HG03342 (cell line): ENCODE data around the gene NEDD1.

Source experiments
- ATAC-seq: cut with Tn5 transposase; IDR thresholded peaks from one replicate; pipeline ENCODE4 v1.9.1; 2021; ENCODE audit warnings: mild to moderate bottlenecking, moderate library complexity; ENCODE audit not compliant: unreplicated experiment

Gene NEDD1, protein sequence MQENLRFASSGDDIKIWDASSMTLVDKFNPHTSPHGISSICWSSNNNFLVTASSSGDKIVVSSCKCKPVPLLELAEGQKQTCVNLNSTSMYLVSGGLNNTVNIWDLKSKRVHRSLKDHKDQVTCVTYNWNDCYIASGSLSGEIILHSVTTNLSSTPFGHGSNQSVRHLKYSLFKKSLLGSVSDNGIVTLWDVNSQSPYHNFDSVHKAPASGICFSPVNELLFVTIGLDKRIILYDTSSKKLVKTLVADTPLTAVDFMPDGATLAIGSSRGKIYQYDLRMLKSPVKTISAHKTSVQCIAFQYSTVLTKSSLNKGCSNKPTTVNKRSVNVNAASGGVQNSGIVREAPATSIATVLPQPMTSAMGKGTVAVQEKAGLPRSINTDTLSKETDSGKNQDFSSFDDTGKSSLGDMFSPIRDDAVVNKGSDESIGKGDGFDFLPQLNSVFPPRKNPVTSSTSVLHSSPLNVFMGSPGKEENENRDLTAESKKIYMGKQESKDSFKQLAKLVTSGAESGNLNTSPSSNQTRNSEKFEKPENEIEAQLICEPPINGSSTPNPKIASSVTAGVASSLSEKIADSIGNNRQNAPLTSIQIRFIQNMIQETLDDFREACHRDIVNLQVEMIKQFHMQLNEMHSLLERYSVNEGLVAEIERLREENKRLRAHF

DNA sequence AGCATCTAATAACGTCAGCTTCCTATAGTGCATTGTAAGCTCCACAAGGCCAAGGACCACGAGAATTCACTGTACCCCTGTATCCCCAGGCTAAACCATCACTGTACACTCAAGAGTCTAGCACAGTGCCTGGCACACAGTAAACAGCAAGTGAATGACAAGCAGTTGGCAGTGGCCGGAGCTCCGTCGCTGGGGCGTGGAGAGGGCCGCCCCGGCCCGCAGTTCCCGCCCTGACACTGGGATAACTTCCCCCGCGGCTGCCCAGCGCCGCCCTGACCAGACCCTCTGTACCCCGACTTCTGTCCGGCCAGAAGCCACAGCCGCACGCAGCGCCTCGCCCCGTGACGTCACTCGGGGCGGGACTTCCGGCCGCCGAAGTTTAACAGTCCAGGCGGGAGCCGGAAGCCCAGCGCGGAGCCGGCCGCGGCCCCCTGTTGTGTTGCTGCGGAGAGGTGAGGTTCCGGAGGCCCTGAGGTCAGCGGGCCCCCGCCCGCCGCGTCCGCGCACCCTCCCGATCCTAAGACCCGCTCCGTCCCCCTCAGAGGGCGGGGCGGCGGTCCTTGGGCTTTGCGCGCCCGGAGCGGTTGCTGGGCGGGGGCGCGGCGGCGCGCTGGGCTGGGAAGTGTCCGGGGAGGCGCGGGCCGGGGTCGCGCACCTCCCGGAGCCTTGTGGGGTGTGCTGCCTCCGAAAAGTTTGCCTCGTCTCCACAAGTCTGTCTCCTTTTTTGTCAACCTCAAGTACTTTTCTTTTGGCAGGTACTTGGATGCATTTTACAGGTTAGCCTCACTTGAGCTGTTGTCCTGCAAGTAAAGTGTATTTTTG lies at the start of gene NEDD1:
Gene NEDD1, plus strand, starts transcription at position 409 of the 822 bp plus-strand sequence. CDS start 2,503 bp downstream, outside the sequence.
- peak; percentile 93 for ATAC-seq

DNA sequence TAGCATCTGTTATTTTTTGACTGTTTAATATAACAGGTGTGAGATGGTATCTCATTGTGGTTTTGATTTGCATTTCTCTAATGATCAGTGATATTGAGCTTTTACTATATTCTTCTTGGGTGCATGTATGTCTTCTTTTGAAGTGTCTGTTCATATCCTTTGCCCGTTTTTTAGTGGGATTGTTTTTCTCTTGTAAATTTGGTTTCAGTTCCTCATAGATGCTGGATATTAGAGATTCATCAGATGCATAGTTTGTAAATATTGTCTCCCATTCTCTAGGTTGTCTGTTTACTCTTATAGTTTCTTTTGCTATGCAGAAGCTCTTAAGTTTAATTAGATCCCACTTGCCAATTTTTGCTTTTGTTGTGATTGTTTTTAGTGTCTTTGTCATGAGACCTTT lies 48.9 kb upstream of the NEDD1 start:
- no peak for ATAC-seq

DNA sequence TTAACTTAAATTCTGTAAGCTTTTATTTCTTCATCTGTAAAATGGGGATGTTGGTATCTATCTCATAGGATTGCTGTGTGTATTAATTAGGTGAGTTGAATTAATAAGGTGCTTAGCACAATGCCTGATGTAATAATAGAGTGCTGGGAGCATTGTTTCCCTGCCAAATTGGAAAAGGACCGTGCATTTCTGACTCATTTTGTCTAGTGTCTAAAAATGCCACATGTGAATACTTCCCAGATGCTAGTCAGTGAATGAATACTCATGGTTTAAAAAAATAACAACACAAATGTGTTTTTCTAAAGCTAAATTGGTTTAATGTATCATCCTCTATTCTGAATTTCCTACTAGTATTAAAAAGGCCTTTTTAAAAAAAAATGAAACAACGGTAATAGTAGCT lies 45.4 kb upstream of the NEDD1 start:
- ATAC-seq, result no peak

DNA sequence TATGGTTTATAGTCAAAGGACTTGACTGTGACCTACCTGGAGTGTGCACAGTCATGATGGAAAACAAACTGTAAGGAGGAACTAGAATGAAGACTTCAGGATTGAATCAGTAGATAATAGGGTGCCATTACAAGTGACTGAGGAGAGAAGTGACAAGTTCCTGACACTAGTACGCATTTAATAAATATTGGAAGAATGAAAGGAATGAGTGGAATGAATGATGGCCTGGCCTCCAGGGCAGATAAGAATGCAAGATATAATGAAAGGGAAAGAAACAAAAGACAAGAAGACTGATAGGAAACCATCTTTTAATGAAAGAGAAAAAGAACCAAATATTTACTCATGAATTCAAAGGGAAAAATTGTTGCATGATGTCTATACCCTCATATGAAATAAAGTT lies 44.7 kb upstream of the NEDD1 start:
- no peak for ATAC-seq

DNA sequence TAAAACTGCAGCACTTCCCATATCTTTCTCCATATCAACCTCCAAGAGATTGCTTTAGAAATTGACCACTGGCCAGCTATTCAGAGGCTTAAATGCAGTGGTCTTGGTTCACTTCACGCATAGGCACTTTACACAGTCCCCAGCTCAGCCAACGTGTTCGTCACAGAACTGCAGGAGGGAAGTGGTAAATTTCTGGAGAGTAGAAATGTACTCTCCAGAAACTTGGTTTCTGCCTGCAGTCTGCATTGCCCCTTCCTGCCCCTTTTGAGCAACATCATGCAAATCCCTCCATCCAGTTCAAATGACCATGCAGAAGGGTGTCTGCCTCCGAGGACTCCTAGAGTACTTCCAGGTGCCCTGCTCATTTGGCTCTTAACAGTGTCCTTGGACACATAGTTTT lies 42.7 kb upstream of the NEDD1 start:
- no peak for ATAC-seq

DNA sequence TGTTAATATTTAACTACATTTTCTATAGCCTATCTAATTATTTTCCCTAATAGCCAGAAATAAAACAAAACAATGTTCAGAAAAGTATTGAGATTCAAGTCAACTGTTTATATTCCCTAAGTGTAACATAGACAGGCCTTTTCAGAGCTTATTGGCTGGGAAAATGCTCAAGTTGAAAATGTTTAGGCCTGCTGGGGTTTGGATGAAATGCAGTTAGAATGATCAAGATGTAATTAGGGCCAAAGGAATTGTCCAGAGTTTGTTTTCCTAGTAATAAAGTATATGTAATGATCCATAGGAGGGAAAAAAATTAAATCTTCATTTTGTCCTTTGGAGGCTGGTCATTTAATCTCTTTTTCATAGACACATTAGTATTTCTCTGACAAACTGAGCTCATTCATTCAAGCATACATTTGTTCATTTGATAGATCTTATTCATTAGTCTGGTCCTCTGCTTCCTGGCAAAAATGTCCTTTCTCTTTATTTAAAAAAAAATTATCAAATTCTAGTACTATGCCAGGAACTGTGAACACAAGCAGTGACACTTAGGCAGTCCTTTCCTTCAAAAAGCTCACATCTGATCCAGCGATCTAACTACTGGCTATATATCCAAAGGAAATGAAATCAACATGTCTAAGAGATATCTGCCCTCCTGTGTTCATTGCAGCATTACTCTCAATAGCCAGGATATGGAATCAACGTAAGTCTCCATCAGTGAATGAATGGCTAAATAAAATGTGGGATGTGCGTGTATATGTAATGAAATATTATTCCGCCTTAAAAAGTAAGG lies 40.1 kb upstream of the NEDD1 start:
- no peak for ATAC-seq

DNA sequence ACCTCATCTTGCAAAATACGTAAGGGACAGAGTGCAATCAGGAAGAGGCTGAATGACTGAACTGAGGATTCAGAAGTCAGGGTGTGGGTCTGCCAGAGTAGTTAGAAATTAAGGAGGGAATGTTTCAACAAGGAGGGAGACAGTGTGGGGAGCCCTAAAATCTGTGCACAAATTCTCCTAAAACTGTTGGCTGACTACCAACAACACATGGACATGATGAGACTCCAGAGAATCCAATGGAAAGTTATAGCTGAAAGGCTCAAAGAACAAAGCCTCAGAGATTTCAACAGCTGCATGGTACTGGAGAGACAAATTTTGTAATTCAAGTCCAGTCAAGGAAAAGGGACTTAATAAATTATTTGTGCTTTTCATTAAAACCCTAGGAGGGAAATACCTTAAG lies 36.1 kb upstream of the NEDD1 start:
- no peak for ATAC-seq

DNA sequence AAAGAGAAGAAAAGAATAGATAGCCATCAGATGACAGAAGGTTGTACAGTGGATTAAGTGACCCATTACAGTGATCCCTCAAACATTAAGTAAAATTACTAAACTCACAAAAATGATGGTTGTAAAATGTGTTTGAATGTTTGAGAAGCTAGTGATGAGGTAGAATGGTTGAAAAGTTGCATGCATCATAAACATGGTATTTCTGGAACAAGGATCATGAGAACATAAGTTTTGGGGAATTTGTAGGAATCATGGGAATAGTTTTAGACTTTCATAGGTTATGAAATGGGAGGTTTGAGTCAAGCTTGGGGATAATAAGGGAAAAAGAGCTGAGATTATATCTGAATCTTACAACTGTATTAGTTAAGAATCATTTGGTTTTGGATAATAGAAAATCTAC lies 34.1 kb upstream of the NEDD1 start:
- no peak for ATAC-seq

DNA sequence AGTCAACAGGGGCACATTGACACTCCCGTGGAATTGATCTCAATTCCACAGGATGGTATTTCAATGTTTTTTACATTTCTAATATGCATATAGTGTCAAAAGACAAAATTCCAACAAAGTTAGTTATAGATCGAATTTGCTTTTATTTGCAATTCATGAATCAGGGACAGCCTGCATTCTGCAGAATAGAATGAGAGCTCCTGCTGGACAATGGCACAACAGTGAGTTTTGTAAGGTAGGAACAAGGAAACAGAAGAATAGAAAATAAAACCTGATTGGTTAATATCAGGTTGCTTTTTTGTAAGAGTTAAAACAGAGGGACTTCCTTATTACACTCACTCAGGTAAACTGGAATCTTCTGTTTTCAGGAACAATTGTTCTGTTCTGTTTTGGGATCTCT lies 32.8 kb upstream of the NEDD1 start:
- no peak for ATAC-seq

DNA sequence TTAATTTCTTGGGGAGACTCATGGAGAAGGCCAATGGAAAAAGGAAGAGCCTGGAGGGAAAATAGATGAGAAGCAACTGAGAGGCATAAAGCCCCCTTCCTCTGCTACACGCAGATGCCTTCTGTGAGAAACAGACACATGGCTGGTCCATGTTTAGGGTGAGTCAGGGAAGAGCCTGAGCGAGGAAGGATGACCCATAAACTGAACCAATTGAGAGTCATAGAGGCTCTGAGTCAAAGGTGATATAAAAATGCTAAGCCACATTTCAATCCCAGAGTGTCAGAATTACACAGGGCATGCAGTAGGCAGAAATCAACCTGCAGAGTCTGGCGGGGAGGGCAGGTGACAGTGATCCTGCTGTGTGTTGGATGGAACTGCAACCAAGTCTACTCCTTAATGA lies 30.1 kb upstream of the NEDD1 start:
- no peak for ATAC-seq

DNA sequence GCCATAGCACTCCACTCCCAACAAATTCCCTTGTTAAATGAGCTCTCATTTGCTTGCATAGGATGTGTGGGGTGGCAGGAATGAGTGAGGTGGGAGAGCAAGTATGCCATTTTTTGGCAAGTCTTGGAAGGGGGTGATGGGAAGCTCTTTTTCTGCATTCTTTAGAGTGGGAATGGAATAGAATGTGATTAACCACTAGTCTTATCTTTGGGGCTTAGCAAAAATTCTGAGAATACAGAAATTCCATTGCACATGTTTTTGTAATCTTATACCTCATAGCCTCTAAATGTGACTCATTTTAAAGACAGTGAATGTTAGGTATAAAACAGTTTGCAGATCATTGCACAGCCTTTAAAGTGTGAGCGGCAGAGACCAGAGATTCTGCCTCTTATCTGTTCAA lies 28.4 kb upstream of the NEDD1 start:
- no peak for ATAC-seq

DNA sequence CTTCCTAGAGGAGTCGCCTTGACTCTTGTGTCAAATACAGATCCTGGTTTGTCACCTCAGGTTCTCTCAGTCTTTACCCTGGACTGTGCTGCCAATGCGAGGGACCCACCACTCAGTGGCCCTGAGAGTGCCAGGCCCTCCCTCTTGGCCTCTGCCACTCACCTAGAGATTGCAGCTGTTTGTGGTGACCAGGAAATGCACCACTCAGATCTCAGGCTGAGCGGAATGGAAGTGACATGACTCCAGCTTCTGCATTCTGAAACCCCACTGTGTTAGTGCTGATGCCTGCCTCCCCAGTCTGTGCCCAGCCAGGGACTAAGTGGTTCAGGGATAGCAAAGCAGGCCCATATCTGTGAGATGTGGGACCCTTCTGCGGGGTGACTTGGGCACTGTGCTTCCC lies 27.8 kb upstream of the NEDD1 start:
- ATAC-seq, result no peak

DNA sequence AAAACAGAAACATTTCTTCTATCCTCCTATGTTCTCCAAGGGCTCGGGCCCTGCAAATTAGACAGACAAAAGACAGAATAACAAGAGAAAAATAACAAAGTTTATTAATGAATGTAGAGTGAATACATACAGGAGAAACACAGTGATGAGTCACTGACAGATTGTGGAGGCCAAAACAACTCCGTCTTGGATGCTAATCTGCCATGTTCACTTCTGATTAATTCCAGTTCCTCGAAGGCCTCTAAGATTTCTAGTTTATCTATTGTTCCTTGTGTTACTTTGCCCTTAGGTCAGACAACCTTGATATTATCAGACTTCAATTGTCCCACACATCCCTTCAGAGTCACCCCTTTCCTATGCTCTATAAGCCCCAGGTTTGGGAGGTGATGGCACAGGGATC lies 26.8 kb upstream of the NEDD1 start:
- no peak for ATAC-seq

DNA sequence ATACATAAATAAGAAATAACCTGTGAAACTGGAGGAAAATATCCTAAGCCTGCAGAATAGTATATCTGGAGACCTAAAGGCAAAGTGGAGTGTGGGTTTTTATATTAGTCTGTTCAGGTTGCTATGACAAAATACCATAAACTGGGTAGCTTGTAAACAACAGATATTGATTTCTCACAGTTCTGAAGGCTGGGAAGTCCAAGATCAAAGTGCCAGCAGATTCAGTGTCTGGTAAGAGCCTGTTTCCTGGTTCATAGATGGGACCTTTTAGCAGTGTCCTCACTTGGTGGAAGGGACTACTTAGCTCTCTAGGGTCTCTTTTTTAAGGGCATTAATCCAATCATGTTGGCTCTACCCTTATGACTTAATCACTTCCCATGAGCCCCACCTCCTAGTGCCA lies 25.4 kb upstream of the NEDD1 start:
- ATAC-seq, result no peak

DNA sequence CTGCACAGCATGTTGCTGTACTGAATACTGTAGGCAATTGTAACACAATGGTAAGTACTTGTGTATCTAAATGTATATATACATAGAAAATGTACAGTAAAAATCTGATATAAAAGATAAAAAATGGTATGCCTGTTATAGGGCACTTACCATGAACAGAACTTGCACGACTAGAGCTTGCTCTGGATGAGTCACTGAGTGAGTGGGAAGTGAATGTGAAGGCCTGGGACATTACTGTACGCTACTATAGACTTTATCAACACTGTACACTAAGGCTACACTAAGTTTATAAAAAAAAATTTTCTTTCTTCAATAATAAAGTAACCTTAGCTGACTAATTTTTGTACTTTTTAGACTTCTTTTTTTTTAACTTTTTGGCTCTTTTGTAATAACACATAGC lies 24.2 kb upstream of the NEDD1 start:
- no peak for ATAC-seq

DNA sequence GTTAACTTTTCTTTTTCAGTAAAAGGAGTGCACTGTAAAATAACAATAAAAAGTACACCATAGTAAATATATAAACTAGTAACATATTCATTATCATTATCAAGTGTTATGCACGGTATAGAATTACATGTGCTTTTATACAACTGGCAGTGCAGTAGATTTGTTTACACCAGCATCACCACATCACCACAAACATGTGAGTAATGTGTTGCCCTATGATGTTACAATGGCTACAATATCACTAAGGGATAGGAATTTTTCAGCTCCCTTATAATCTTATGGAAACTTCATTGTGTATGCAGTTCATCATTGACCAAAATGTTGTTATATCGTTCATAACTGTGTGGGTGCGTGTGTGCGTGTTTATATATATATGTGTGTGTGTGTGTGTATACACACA lies 23.5 kb upstream of the NEDD1 start:
- no peak for ATAC-seq

DNA sequence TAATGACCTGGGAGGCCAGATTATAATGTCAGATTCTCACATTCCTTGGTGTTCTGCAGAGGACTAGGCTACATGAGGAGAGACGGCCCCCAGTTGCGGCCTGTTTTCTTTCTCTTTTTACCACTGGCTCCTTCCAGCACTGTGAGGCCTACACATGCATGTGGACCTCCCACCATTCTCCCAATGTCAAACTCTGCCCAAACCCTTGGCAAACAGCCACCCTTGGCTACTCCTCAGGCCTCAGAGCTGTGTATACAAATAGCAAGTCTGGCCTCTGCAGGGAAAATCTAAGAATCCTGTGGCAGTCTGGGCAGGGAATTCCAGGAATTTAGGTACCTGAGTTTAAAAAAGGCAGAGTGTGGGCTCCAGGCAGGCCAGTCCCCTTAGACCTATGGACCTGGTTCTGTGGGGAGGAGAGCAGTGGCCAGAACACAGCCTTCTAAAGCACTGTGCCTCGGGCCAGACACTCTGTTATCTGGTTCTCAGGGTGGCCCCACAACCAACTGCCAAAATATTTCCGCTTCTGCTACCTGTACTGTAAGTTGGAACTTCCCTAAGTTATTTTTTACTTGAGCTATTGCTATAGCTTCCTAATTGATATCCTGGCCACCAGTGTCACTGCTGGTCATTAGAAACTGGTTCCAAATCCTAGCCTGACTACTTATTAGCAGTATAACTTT lies 19.9 kb upstream of the NEDD1 start:
- no peak for ATAC-seq

DNA sequence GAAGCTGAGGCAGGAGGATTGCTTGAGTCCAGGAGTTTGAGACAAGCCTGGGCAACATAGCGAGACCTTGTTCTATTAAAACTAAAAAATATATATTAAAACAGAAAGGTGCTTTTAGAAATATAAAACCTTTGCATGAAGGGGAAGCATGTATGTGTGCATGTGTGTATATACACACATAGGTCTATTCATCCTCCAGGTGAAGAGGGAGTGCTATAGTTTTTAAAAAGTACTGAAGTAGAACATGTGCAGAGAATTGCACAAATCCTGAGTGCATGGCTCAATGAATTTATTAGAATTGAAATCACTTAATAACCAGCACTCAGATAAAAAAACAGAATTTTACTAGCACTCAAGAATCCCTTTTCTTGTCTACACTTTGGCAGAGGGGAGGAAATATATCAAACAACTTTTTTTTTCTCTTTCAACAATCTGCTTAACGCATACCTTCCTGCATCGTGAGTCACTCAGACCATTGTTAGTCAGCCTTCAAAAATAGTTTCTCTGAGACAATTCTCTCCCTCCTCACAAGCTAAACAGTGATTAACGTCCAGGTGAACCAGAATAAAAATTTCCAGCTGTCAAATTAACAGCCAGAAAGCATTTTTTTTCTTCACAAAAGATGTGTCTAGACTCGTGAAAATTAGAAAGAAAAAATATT lies 17.7 kb upstream of the NEDD1 start:
- ATAC-seq, result no peak

DNA sequence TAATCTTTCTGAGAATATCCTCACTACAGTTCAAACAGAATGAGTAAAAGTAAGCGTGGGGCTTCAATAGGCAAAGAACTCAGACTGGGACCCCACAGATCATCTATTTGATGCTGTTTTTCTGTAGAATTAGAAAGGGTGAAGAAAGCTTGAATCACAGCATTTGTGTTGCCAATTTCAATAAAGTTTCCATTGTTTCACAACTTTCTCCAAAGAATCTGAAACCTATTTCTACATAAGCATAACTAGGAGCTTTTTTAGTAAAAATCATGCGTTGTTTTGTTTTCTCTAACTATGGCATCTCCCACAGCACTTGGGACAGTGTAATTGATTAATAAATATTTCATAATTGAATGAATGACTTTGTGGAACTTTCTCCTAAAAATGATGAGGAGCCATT lies 16.7 kb upstream of the NEDD1 start:
- ATAC-seq, result no peak

DNA sequence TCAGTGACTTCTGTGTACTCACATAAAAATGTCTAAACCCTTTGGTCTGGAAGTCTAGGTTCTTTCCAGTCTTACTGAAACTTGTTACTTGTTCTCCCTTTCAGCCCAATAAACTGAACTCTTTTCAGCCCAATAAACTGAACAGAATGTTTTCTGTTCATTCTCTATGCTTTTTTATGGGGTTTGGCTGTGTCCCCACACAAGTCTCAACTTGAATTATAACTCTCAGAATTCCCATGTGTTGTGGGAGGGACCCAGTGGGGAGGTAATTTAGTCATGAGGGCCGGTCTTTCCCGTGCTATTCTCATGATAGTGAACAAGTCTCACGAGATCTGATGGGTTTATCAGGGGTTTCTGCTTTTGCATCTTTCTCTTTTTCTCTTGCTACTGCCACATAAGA lies 15.0 kb upstream of the NEDD1 start:
- ATAC-seq, result no peak
